Inflammatory macrophage treated with lipopolysaccharide for 1 hour (primary cell): ENCODE data around the gene NEK9.
"Not testable (repeated sequence)": the region's sequence is repeated elsewhere in the genome, so short reads cannot be mapped to it uniquely, and the experiment has no call there.

Experiments used
- DNase-seq, 2 donors: peaks; one replicate each; pipeline ENCODE4 v3.0.0-alpha.2; 2020 to 2022

NEK9 gene

GRCh38 chr14:75126679-75127473 is at the start of gene NEK9:
NEK9 (minus strand) TSS chr14:75127048; CDS start chr14:75126921, 127 bp downstream.
- DNase-seq: peak; percentile 83 to 85

- peak; percentile 77 to 95 for DNase-seq
Observed at GRCh38 chr14:75176142-75176820, 49.4 kb upstream of the NEK9 start, which contains the start of gene TMED10. TMED10 (minus strand) TSS chr14:75176612; CDS start chr14:75176579, 33 bp downstream.

GRCh38 chr14:75175677-75176141 is 48.9 kb upstream of the NEK9 start:
- no peak for DNase-seq

GRCh38 chr14:75174066-75174465 is 47.2 kb upstream of the NEK9 start:
- DNase-seq: no peak

- peak; percentile 75 for DNase-seq
Observed at GRCh38 chr14:75170772-75171171, 43.9 kb upstream of the NEK9 start.

GRCh38 chr14:75168586-75169335 is 41.9 kb upstream of the NEK9 start:
- DNase-seq: no peak

- DNase-seq: no peak
Observed at GRCh38 chr14:75167325-75167724, 40.5 kb upstream of the NEK9 start.

GRCh38 chr14:75165586-75166391 is 38.9 kb upstream of the NEK9 start:
- no peak for DNase-seq

- DNase-seq: no peak
Observed at GRCh38 chr14:75164809-75165208, 38.0 kb upstream of the NEK9 start.

GRCh38 chr14:75163677-75164076 is 36.8 kb upstream of the NEK9 start:
- DNase-seq: no peak

- no peak for DNase-seq
Observed at GRCh38 chr14:75162631-75163030, 35.8 kb upstream of the NEK9 start.

- DNase-seq: no peak
Observed at GRCh38 chr14:75158843-75159614, 32.2 kb upstream of the NEK9 start.

GRCh38 chr14:75156901-75157300 is 30.1 kb upstream of the NEK9 start:
- DNase-seq: no peak

GRCh38 chr14:75156111-75156510 is 29.3 kb upstream of the NEK9 start:
- DNase-seq: no peak

- DNase-seq: no peak
Observed at GRCh38 chr14:75155169-75155568, 28.3 kb upstream of the NEK9 start.

GRCh38 chr14:75153295-75153694 is 26.4 kb upstream of the NEK9 start:
- DNase-seq: no peak

- DNase-seq: peak in 1 of 2 donors; percentile 36
Observed at GRCh38 chr14:75151851-75152250, 25.0 kb upstream of the NEK9 start.

GRCh38 chr14:75150637-75151036 is 23.8 kb upstream of the NEK9 start:
- DNase-seq: not testable (repeated sequence)

- peak in 1 of 2 donors; percentile 47 for DNase-seq
Observed at GRCh38 chr14:75150150-75150549, 23.3 kb upstream of the NEK9 start.

- DNase-seq: peak; percentile 74 to 78
Observed at GRCh38 chr14:75147423-75148071, 20.7 kb upstream of the NEK9 start.

GRCh38 chr14:75144944-75145343 is 18.1 kb upstream of the NEK9 start:
- peak; percentile 85 to 87 for DNase-seq
